ENCODE measurements around the gene BOD1L1.
A peak's percentile ranks its signal among the peaks of the same experiment; 100 is the strongest.

The BOD1L1 gene

GRCh38 chr4:13627606-13628311 is at the start of gene BOD1L1:
Gene BOD1L1 (minus strand): TSS chr4:13627725. CDS start chr4:13627587, 138 bp downstream.
- peak; percentile 50 for DNase-seq

DNA sequence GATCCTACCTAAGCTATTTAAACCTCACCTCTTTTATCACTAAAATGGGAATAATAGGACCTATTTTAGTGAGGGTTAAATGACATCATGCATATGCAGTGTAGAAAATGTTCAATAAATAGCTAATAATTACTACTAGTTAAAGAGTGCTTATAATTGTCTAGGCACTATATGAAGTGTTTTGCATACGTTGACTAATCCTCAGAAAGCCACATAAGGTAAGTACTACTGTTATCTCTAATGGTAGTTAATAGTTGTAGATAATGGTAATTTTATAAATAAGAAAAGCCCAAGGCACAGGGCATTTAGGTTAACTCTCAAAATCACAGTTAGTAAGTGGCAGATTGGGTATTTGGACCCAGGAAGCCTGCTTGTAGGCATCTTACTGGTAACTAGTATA is 47.4 kb upstream of the BOD1L1 start:
- no peak for DNase-seq

- DNase-seq, result no peak
These were observed 45.6 kb upstream of the BOD1L1 start for GRCh38 chr4:13673167-13673566.

DNA sequence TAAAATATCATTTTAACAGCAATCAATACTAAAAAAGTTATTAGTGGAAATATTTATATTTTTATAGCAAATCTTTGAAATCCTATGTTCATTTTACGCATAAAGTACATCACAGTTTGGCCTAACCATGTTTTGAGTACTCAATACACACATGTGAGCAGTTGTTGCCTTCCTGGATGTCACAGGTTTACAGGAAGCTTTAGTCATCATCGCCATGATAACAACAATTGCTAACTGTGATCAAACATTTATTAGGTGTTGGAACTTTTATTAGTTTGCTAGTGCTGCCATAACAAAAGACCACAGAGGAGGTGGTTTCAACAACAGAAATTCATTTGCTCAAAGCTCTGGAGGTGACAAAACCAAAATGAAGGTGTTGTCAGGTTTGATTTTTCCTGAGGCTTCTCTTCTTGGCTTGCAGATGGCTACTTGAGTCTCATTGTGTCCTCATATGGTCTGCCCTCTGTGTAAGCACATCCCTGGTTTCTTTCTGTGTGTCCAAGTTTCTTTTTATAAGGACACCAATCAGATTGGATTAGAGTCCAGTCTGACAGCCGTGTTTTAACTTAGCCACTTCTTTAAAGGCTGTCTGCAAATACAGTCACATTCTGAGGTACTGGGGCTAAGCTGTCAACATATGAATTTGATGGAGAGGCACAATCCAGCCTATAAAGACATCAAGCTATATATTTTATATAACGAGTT is 43.1 kb upstream of the BOD1L1 start:
- DNase-seq, result no peak

DNA sequence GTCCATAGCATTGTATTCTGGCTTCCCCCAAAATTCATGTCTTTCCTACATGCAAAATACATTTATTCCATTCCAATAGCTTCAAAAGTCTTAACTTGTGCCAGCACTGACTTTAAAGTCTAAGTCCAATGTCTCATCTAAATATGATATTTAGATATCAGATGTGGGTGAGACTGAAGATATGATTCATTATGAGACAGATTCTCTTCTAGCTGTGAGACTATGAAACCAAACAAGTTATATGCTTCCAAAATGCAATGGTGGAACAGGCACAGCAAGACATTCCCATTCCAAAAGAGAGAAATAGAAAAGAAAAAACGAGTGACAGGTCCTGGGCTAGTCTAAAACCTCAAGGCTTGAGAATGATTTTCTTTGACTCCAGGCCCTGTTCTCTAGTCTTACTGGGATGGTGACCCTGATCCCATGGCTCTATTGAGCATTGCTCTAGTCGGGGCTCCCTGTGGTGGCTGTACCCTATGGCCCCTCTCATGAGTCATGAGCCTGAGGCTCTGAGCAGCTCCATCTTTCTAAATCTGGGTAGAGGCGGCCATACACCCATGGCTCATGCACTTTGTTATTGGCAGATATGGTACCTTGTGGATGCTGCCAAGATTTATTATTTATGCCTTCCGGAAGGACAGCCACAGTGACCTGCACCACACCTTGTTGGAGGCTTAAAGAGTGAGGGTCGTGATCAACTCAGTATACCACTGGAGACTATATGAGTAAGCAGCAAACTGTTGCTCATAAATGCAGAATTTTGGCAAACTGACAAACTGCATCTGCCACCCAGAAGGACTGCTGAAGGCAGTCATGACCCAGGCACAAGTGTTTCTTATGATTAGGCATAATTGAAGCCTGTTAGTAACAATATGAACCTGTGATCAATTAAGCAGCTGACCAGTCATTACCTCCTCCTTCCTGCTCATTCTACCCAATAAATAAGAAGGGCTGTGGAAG is 38.5 kb upstream of the BOD1L1 start:
- no peak for DNase-seq

DNA sequence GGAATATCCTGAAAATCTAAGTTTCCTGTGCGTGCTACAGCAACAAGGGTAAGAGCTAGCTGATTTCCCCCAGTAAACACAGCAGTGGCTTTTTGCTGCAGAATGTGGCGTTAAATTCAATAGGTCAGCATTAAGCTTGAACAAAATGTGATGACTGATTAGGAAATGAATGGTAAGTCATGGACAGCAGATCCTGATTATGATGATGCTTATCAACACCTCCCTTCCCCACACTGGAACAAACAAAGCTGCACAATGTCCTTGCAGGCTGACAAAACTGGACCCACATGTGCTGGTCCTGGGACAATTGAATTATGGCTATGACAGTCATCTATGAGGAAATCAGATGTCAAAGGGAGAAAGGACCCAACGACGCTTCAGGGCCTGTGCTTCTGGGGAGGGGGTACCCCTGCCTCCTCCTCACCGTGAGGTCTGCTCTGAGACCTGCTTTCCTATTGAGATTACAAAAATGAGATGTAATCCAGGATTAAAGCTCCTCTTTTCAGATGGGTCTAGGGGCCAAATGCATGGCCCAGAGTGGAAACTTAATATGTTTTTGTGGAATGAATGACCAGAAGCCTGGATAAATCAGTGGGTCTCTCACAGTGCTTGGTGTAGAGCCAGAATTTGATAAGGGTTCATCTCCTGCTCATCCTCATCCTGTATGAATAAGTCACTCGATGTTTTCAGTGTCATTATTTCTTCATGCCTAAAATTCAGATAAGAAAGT is 32.0 kb upstream of the BOD1L1 start:
- no peak for DNase-seq

DNA sequence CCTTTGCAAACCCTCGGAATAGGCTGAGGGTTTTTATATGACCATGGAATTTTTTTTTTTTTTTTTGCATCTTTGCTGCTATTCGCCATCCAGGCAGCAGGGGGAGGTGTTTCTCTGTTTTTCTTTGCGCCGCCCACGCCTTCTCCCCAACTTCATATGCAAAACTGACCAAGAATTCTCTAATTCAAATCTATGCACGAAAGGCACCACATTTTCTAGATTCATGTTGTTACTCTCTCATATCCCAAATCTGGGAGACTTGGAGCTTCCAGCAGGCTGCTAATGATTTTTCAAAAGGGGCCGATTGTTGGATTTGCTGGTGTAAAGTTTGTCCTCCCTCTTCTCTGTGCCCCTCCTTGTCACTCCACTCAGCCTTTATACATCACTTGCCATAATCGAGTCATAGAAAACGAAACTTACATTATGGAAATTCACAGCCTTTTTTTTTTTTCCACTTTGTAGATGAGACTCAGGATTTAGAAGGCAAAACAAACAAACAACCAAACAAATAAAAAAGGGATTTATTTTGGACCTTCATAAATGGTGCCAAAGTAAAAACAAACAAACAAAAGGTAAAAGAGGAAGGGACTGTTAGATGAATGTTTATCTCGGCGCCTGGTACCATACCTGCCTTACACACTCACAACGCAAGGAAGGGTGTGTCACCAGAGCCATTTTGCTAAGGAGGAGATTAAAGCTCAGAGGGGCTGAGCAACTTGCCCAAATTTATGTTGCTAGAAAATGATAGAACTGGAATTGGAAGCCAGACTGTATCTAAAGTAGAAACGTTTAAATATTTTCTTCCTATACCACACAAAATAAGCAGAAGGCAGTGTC is 29.3 kb upstream of the BOD1L1 start:
- no peak for DNase-seq

- DNase-seq, result peak; percentile 20
These were observed 26.8 kb upstream of the BOD1L1 start for GRCh38 chr4:13654162-13654797.

GRCh38 chr4:13653766-13654161 is 26.2 kb upstream of the BOD1L1 start:
- no peak for DNase-seq

DNA sequence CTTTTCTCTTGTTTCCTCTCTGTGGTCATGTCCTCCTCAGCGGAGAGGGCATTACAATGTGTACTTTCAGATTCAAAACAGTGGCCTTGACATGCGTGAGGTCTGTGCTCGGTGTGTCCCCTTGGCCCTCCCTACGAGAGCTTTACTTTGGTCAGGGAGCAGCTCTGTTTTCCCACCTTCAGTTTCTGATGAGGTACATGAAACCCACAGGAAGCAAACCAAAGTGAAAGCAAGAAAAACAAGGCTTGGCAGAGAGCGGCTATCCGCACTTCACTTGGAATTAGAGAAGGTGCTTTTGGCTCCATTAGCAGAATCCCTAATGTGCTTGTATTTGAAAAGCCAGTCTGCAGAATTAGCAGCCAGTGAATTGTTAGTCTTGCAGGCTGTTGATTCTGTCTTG is 19.5 kb upstream of the BOD1L1 start:
- DNase-seq, result no peak

- no peak for DNase-seq
These were observed 17.6 kb upstream of the BOD1L1 start for GRCh38 chr4:13645075-13645474.

- no peak for DNase-seq
These were observed 14.8 kb upstream of the BOD1L1 start for GRCh38 chr4:13642170-13642950.

GRCh38 chr4:13641084-13641483 is 13.6 kb upstream of the BOD1L1 start:
- DNase-seq, result no peak

GRCh38 chr4:13640149-13640940 is 12.8 kb upstream of the BOD1L1 start:
- no peak for DNase-seq

DNA sequence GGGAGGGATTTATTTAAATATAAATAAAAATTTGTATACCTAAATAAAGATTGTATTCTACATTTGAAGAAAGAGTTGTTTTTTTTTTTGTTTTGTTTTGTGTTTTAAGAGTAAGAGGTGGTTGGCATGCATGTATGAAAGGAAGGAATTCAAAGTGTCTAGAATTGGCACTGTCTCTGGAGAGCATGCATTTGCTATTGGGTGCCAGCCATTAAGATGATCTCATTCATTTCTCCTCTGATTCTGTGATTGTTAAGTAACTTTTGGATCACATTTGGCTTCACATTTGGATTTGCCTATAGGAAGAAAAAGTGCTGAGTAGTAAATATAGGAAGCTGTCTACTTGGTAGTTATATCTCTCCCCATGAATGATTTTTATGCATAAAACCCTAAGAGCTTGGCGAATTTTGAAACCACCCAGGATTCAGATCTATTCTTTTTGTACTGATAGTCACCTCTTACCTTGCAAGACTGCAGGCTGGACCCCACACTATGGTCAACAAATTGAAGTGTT is 7.8 kb upstream of the BOD1L1 start:
- DNase-seq, result no peak

- DNase-seq, result no peak
These were observed 6.1 kb upstream of the BOD1L1 start for GRCh38 chr4:13633671-13634070.

- no peak for DNase-seq
These were observed 333 bp downstream of the BOD1L1 start for GRCh38 chr4:13627178-13627605.

GRCh38 chr4:13626492-13627177 is 890 bp downstream of the BOD1L1 start:
- DNase-seq, result no peak
